Upper lobe of left lung (tissue), 6 donors: ENCODE results near the gene OR6Y1. TPM values are rescaled to one million over a fixed set of nuclear protein-coding genes. Genes with fewer than 3 reads are reported as not detected.

Experiments used
- ATAC-seq, 2 donors: fragments of 200-7000 bp; cut with Tn5 transposase; one replicate each; pipeline ENCODE4 v1.9.1; 2022; ENCODE audit warnings: mild to moderate bottlenecking in 2 of 2, moderate library complexity in 2 of 2; ENCODE audit not compliant: low FRiP score in 2 of 2
- DNase-seq, 2 donors: peaks; one replicate each; pipeline ENCODE4 v3.0.0-alpha.2; 2019 to 2020
- H3K27ac ChIP-seq, 4 donors: fragments of 200-600 bp; sonication (generic); one replicate each; pipeline ENCODE4 v1.5.1; 2016 to 2019
- H3K27me3 ChIP-seq, 4 donors: fragments of 200-600 bp; sonication (generic); one replicate each; pipeline ENCODE4 v1.5.1; 2017 to 2019
- H3K36me3 ChIP-seq, 4 donors: fragments of 200-600 bp; sonication (generic); one replicate each; pipeline ENCODE4 v1.5.1; 2016 to 2019
- H3K4me1 ChIP-seq, 4 donors: fragments of 200-600 bp; sonication (generic); one replicate each; pipeline ENCODE4 v1.5.1; 2018 to 2019
- H3K4me3 ChIP-seq, 4 donors: fragments of 200-600 bp; sonication (generic); one replicate each; pipeline ENCODE4 v1.5.1; 2017 to 2019; ENCODE audit warnings: mild to moderate bottlenecking in 2 of 4, moderate library complexity in 1 of 4
- H3K9me3 ChIP-seq, 4 donors: fragments of 200-600 bp; sonication (generic); one replicate each; pipeline ENCODE4 v1.5.1; 2018 to 2019
- EP300 ChIP-seq, 4 donors: sonication (generic); formaldehyde crosslinking; IDR thresholded peaks; one replicate each; pipeline ENCODE4 v1.5.1; 2017; ENCODE audit warnings: antibody characterized with exemption in 4 of 4, control low read depth in 2 of 4
- POLR2A ChIP-seq, 4 donors: fragments of 450-650 bp; IDR thresholded peaks; one replicate each; pipeline ENCODE4 v1.5.1; 2016 to 2017; ENCODE audit warnings: antibody characterized with exemption in 4 of 4, mild to moderate bottlenecking in 2 of 4
- POLR2AphosphoS5 ChIP-seq, 2 donors: sonication (generic); formaldehyde crosslinking; IDR thresholded peaks; one replicate each; pipeline ENCODE4 v1.5.1; 2017; ENCODE audit warnings: antibody characterized with exemption in 2 of 2
- WGBS, 2 donors: methylation state at CpG; one replicate each; pipeline ENCODE4 v1.1.5; 2017 to 2018; 5-methylcytosine and 5-hydroxymethylcytosine counted together
- total RNA-seq, 6 donors: library from RNA; depleted of rRNA in 4 of 6; stranded (reverse); fragments of >200 nt in 4 of 6; gene quantifications; one replicate each; pipeline versions ENCODE4 v1.1.0 to v1.2.1, GENCODE V29; 2016 to 2021
- TF ChIP-seq, protein P1 (sequence below), 6 experiments: fragments of 450-650 bp in 4 of 6; fragments of 200-600 bp in 2 of 6; sonication (generic) in 2 of 6; IDR thresholded peaks; one replicate each; pipeline ENCODE4 v1.5.1; 2016 to 2019; ENCODE audit warnings: antibody characterized with exemption in 6 of 6
- donor health status: DM: no; HTN: no; CAD: no; lungs with moderate emphysema.
- donor health status: DM: no; HTN: yes; CAD: no; lungs with severe emphysema.

The OR6Y1 gene
- total RNA-seq, 6 donors from 2014 or later: not detected

DNA sequence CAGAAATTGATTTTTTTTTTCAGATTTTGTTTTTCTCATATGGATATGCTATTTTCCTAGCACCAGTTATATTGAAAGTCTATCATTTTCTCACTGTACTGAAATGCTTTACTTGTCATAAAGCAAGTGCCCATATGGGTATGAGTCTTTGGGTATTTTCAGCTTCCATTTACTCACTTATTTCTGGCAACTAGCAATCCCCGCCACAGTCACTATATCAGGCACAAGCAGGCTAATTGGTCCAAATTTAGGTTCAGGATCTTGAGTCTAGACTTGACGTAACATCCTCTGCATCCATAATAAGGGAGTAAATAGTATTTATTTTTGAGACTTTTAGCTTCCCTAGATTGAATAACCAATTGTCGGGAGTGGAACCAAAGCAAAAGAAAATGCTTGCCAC lies 23.4 kb upstream of the OR6Y1 start:
- no peaks in the 10 kb centered on the region for H3K9me3 ChIP-seq
- no peaks in the 10 kb centered on the region for H3K36me3 ChIP-seq
- no peak overlapping the region for H3K27ac ChIP-seq
- ATAC-seq (no peak), DNase-seq (no peak)
- WGBS, 2 donors: 92 to 96% methylated on average over 3 of the region's 3 CpGs
- TF ChIP-seq EP300 (IDR thresholded peaks at IDR 0.05) (no peak), POLR2A (IDR thresholded peaks at IDR 0.05) (no peak), POLR2AphosphoS5 (IDR thresholded peaks at IDR 0.05) (no peak)
- TF ChIP-seq, protein P1, sequence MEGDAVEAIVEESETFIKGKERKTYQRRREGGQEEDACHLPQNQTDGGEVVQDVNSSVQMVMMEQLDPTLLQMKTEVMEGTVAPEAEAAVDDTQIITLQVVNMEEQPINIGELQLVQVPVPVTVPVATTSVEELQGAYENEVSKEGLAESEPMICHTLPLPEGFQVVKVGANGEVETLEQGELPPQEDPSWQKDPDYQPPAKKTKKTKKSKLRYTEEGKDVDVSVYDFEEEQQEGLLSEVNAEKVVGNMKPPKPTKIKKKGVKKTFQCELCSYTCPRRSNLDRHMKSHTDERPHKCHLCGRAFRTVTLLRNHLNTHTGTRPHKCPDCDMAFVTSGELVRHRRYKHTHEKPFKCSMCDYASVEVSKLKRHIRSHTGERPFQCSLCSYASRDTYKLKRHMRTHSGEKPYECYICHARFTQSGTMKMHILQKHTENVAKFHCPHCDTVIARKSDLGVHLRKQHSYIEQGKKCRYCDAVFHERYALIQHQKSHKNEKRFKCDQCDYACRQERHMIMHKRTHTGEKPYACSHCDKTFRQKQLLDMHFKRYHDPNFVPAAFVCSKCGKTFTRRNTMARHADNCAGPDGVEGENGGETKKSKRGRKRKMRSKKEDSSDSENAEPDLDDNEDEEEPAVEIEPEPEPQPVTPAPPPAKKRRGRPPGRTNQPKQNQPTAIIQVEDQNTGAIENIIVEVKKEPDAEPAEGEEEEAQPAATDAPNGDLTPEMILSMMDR (IDR thresholded peaks at IDR 0.05): no peak
- H3K4me3 ChIP-seq: no peak overlapping the region
- no peaks in the 10 kb centered on the region for H3K4me1 ChIP-seq
- H3K27me3 ChIP-seq: no peaks in the 10 kb centered on the region

- H3K4me1 ChIP-seq: no peaks in the 10 kb centered on the region
- no peak for ATAC-seq
- no peaks in the 10 kb centered on the region for H3K36me3 ChIP-seq
- TF ChIP-seq POLR2A (IDR thresholded peaks at IDR 0.05): no peak
- no peak for DNase-seq
- WGBS, 2 donors: 86 to 88% methylated on average over 1 of the region's 1 CpG
- no peak overlapping the region for H3K27ac ChIP-seq
- no peak overlapping the region for H3K4me3 ChIP-seq
- H3K9me3 ChIP-seq: no peaks in the 10 kb centered on the region
- H3K27me3 ChIP-seq: no peaks in the 10 kb centered on the region
Measured at GRCh38 chr1:158572226-158572625, 18.0 kb upstream of the OR6Y1 start.

GRCh38 chr1:158570480-158570879 lies 16.3 kb upstream of the OR6Y1 start, which contains the start of gene OR6P1:
Gene OR6P1 (minus strand): TSS chr1:158570580. CDS start chr1:158563604, 6,976 bp downstream.
- no peak for DNase-seq
- no peaks in the 10 kb centered on the region for H3K27me3 ChIP-seq
- no peaks in the 10 kb centered on the region for H3K4me1 ChIP-seq
- no peak for TF ChIP-seq POLR2A (IDR thresholded peaks at IDR 0.05)
- TF ChIP-seq, protein P1 (IDR thresholded peaks at IDR 0.05): no peak
- no peak for TF ChIP-seq POLR2AphosphoS5 (IDR thresholded peaks at IDR 0.05)
- TF ChIP-seq EP300 (IDR thresholded peaks at IDR 0.05): no peak
- no peaks in the 10 kb centered on the region for H3K9me3 ChIP-seq
- no peak for ATAC-seq
- H3K4me3 ChIP-seq: no peak within 1 kb of the TSS
- 60 to 83% methylated on average over 3 of the region's 3 CpGs for WGBS, 2 donors
- H3K36me3 ChIP-seq: no peaks in the 10 kb centered on the region
- H3K27ac ChIP-seq: no peak within 1 kb of the TSS

DNA sequence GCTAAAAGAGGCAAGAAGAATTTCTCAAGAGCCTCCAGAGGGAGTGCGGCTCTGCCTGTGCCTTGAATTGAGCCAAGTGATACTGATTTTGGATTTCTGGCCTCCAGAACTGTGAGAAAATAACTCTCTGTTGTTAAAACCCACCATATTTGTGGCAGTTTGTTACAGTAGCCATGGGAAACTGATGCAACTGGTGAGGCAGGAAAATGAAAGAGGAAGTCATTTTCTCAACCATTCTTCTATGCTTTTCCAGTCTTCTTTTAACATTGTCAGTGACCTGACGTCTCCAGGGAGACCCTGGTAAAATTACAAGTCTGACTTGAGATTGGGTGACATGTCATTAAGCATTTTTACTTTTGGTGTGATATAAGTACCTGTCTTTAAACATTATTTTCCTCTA lies 10.4 kb upstream of the OR6Y1 start:
- DNase-seq: no peak
- no peak overlapping the region for H3K4me3 ChIP-seq
- TF ChIP-seq EP300 (IDR thresholded peaks at IDR 0.05) (no peak), POLR2A (IDR thresholded peaks at IDR 0.05) (no peak), POLR2AphosphoS5 (IDR thresholded peaks at IDR 0.05) (no peak)
- TF ChIP-seq, protein P1 (IDR thresholded peaks at IDR 0.05): no peak
- H3K27me3 ChIP-seq: no peaks in the 10 kb centered on the region
- WGBS, 2 donors: 57 to 61% methylated on average over 2 of the region's 2 CpGs
- no peaks in the 10 kb centered on the region for H3K4me1 ChIP-seq
- peak in 1 of 2 donors; percentile 24 for ATAC-seq
- no peaks in the 10 kb centered on the region for H3K9me3 ChIP-seq
- H3K36me3 ChIP-seq: no peaks in the 10 kb centered on the region
- H3K27ac ChIP-seq: no peak overlapping the region

DNA sequence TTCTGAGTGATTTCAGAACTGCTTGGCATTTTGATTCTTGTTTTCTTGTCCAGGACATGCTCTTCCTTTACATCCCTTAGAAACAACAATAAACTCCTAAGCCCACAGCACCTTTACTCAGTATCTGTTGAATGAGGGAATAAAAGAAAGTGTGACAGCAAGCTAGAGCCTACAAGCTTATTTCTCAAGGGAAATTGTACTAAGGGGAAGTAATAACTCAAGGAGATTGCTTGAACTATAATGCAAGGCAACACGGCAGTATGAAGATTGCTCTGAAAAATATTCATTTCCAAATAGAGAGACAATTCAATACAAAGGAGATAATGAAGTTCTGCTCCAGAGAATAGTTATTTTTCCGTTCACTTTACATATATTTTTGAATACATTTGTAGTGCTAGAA lies 9.6 kb upstream of the OR6Y1 start:
- no peaks in the 10 kb centered on the region for H3K9me3 ChIP-seq
- H3K4me1 ChIP-seq: no peaks in the 10 kb centered on the region
- ATAC-seq: no peak
- no peak overlapping the region for H3K4me3 ChIP-seq
- no peaks in the 10 kb centered on the region for H3K36me3 ChIP-seq
- WGBS, 2 donors: 73 to 74% methylated on average over 2 of the region's 2 CpGs
- no peak for DNase-seq
- H3K27me3 ChIP-seq: no peaks in the 10 kb centered on the region
- H3K27ac ChIP-seq: no peak overlapping the region
- TF ChIP-seq POLR2A (IDR thresholded peaks at IDR 0.05): no peak
- TF ChIP-seq POLR2AphosphoS5 (IDR thresholded peaks at IDR 0.05): no peak
- TF ChIP-seq EP300 (IDR thresholded peaks at IDR 0.05): no peak
- TF ChIP-seq, protein P1 (IDR thresholded peaks at IDR 0.05): no peak
